Measurements from ENCODE around the gene LRRC4B.

LRRC4B gene

DNA sequence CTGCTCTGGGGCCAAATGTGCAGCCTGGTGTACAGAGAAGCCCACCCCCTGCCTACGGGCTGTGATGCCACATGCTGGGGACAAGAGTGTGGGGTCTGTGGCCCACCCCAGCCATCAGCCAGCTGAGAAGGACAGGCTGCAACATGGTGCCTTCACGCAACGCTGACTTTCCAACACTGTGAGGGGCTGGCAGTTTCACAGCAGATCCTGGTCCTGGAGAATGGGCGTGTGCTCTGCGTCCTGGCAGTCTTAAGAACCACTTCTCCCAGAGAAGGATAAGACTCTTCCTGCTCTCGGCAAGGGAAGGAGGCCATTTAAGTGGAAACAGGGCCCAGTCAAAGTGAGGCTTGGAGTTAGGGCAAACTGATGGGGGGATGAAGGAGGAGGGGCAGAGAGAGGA, 4.6 kb downstream of the LRRC4B start:
- TF ChIP-seq, protein P1, sequence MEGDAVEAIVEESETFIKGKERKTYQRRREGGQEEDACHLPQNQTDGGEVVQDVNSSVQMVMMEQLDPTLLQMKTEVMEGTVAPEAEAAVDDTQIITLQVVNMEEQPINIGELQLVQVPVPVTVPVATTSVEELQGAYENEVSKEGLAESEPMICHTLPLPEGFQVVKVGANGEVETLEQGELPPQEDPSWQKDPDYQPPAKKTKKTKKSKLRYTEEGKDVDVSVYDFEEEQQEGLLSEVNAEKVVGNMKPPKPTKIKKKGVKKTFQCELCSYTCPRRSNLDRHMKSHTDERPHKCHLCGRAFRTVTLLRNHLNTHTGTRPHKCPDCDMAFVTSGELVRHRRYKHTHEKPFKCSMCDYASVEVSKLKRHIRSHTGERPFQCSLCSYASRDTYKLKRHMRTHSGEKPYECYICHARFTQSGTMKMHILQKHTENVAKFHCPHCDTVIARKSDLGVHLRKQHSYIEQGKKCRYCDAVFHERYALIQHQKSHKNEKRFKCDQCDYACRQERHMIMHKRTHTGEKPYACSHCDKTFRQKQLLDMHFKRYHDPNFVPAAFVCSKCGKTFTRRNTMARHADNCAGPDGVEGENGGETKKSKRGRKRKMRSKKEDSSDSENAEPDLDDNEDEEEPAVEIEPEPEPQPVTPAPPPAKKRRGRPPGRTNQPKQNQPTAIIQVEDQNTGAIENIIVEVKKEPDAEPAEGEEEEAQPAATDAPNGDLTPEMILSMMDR (IDR thresholded peaks at IDR 0.05): no peak
- H3K9ac ChIP-seq: no peak overlapping the region
- H3K9me3 ChIP-seq (ENCODE audit: control insufficient read depth, low read length): no peaks in the 10 kb centered on the region
- H3K27ac ChIP-seq: no peak overlapping the region
- no peak overlapping the region for H2AFZ ChIP-seq
- H3K79me2 ChIP-seq: no peaks in the 10 kb centered on the region
- no peak overlapping the region for H3K4me3 ChIP-seq (ENCODE audit: low read depth, low read length)
- no peak overlapping the region for H3K4me2 ChIP-seq (ENCODE audit: low read length)
- H3K4me1 ChIP-seq: no peaks in the 10 kb centered on the region
- no peaks in the 10 kb centered on the region for H3K36me3 ChIP-seq (ENCODE audit: control insufficient read depth, insufficient read depth, low read length)
- no peaks in the 10 kb centered on the region for H3K27me3 ChIP-seq (ENCODE audit: control insufficient read depth, insufficient read depth, low read length)

DNA sequence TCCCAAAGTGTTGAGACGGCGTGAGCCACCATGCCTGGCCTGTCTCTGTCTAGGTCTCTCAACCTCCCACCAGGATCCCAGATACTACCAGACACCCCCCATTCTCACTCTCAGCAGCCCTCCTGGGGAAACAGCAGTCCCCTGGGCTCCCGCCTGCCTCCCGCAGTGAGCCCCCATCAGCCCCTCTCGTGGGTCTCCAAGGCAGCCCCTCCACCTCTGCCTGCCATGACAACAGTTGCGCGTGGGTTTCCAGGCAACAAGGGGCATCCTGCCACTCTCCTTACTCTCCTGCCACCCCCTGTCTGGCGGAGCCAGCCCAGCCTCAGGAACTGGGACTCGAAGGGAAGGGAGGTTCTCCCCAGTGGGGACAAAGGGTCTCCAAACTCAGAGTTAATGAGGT, 5.2 kb downstream of the LRRC4B start:
- no peak overlapping the region for H3K4me2 ChIP-seq (ENCODE audit: low read length)
- TF ChIP-seq, protein P1 (IDR thresholded peaks at IDR 0.05): no peak
- H2AFZ ChIP-seq: no peak overlapping the region
- no peaks in the 10 kb centered on the region for H3K36me3 ChIP-seq (ENCODE audit: control insufficient read depth, insufficient read depth, low read length)
- no peak overlapping the region for H3K27ac ChIP-seq
- H3K27me3 ChIP-seq (ENCODE audit: control insufficient read depth, insufficient read depth, low read length): no peaks in the 10 kb centered on the region
- no peaks in the 10 kb centered on the region for H3K4me1 ChIP-seq
- no peak overlapping the region for H3K4me3 ChIP-seq (ENCODE audit: low read depth, low read length)
- H3K79me2 ChIP-seq: no peaks in the 10 kb centered on the region
- H3K9ac ChIP-seq: no peak overlapping the region
- H3K9me3 ChIP-seq (ENCODE audit: control insufficient read depth, low read length): no peaks in the 10 kb centered on the region

DNA sequence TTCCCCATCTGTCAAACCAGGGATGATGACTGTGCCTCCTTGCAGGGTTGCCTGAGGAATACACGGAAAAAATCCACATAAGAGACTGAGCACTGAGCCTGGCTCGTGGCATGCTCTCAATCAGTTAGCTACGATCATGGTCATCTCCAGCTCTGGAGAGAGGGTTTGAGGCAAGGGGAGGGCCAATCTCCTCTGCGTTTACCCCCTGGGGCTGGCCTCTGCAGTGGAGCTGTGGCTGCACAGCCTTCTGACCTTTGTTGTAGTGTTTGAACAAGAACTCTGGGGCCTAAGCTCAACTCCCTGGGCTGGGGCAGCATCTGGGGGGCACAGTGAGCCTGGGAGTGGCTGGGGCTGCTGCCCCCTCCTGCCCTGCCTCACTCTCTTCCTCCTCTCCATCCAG, 5.9 kb downstream of the LRRC4B start:
- Histone ChIP-seq H3K27ac (no peak overlapping the region), H3K9me3 (ENCODE audit: control insufficient read depth, low read length) (no peaks in the 10 kb centered on the region), H3K4me1 (no peaks in the 10 kb centered on the region), H3K36me3 (ENCODE audit: control insufficient read depth, insufficient read depth, low read length) (no peaks in the 10 kb centered on the region), H3K4me3 (ENCODE audit: low read depth, low read length) (no peak overlapping the region), H3K9ac (no peak overlapping the region), H2AFZ (no peak overlapping the region), H3K4me2 (ENCODE audit: low read length) (no peak overlapping the region), H3K27me3 (ENCODE audit: control insufficient read depth, insufficient read depth, low read length) (no peaks in the 10 kb centered on the region), H3K79me2 (no peaks in the 10 kb centered on the region)
- TF ChIP-seq, protein P1 (IDR thresholded peaks at IDR 0.05): no peak

DNA sequence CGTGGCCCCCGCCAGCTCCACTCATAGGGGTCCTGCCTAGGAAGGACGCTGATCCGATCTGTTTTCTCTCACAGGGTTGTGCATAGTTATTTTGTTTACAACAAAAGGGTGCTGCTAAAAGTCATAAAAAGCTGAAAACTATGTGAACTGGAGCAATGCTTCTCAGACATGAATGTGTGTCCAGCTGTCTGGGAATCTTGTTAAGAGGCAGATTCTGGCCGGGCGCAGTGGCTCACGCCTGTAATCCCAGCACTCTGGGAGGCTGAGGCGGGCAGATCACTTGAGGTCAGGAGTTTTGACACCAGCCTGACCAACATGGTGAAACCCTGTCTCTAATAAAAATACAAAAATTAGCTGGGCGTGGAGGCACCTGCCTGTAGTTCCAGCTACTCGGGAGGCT, 8.6 kb downstream of the LRRC4B start:
- no peak overlapping the region for H3K4me3 ChIP-seq (ENCODE audit: low read depth, low read length)
- H3K27me3 ChIP-seq (ENCODE audit: control insufficient read depth, insufficient read depth, low read length): peaks cover 4% of the 10 kb centered on the region
- H3K9me3 ChIP-seq (ENCODE audit: control insufficient read depth, low read length): no peaks in the 10 kb centered on the region
- peaks cover 4% of the 10 kb centered on the region for H3K4me1 ChIP-seq
- H3K27ac ChIP-seq: no peak overlapping the region
- TF ChIP-seq, protein P1 (IDR thresholded peaks at IDR 0.05): no peak
- no peak overlapping the region for H3K4me2 ChIP-seq (ENCODE audit: low read length)
- no peaks in the 10 kb centered on the region for H3K36me3 ChIP-seq (ENCODE audit: control insufficient read depth, insufficient read depth, low read length)
- no peaks in the 10 kb centered on the region for H3K79me2 ChIP-seq
- peak overlapping the region; percentile 20 for H2AFZ ChIP-seq
- no peak overlapping the region for H3K9ac ChIP-seq

DNA sequence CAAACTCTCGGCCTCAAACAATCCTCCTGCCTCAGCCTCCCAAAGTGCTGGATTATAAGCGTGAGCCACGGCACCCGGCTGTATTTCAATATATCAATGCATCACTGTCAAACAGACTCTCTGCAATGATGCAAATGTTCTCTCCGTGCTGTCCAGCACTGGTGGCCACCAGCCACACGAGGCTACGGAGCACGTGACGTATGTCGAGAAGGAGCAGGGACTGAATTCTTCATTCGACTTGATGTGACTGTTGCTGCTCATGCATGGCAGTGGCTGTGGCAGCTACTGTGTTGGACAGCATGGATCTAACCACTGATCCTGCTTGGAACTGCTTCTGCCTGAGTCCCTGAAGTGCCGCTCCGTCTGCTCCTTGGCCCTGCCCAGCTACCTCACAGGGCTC, 9.8 kb downstream of the LRRC4B start:
- Histone ChIP-seq H2AFZ (no peak overlapping the region), H3K79me2 (no peaks in the 10 kb centered on the region), H3K9ac (no peak overlapping the region), H3K36me3 (ENCODE audit: control insufficient read depth, insufficient read depth, low read length) (no peaks in the 10 kb centered on the region), H3K27ac (no peak overlapping the region), H3K9me3 (ENCODE audit: control insufficient read depth, low read length) (no peaks in the 10 kb centered on the region), H3K4me2 (ENCODE audit: low read length) (no peak overlapping the region), H3K4me1 (peaks cover 4% of the 10 kb centered on the region), H3K27me3 (ENCODE audit: control insufficient read depth, insufficient read depth, low read length) (peaks cover 4% of the 10 kb centered on the region), H3K4me3 (ENCODE audit: low read depth, low read length) (no peak overlapping the region)
- TF ChIP-seq, protein P1 (IDR thresholded peaks at IDR 0.05): no peak
